ENCODE results near the gene ZNF329. TPM values are rescaled to one million over a fixed set of nuclear protein-coding genes. Genes with fewer than 3 reads are reported as not detected.

The ZNF329 gene
- polyA plus RNA-seq (2013, experiment 1 of 4) = 19.2 TPM
- polyA plus RNA-seq (2013, experiment 2 of 4) = 23.8 TPM
- polyA plus RNA-seq (2013, experiment 3 of 4) = 14.7 TPM
- 16.1 TPM for polyA plus RNA-seq (2013, experiment 4 of 4)

DNA sequence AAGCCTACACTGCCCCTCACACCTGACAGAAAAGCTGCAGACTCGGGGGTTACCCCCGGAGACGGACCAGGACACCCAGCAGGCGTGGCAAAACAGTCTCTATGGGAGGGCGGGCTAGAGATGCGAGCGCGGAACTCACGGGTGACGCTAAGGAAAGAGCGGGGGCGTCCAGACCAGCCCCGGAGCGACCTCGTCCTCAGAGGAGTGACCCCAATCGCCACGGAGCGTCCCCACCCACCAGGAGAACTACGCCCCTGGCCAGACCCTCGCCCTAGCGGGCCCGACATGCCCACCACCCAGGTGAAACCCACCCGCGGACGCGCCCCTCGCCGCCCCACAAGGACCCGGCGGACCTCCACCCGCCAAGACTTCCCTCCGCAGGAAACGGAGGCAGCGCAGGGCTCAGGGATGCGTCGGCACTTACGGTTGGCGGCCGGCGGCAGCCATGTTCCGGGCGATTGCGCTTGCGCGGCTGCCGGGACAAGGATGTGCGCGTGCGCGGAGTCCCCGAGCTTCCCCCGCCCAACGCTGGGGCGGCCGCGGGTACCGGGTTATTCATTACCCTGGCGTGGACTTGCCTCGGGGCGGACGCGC is at the start of gene ZNF329:
TSS of gene ZNF329 (minus strand) at position 462 of the 594 bp plus-strand sequence. CDS start 21,286 bp downstream, outside the sequence.
- 0 to 1% methylated on average over 62 of the region's 62 CpGs for WGBS, 2 experiments
- no peak within 1 kb of the TSS for H3K27ac ChIP-seq (ENCODE audit: insufficient read depth, low read depth, low read length, poor library complexity, severe bottlenecking)
- H3K4me1 ChIP-seq (ENCODE audit: control insufficient read depth, insufficient read depth, low read length) = no peaks in the 10 kb centered on the region
- H3K27me3 ChIP-seq (ENCODE audit: control insufficient read depth, insufficient read depth, low read length, poor library complexity, severe bottlenecking) = no peaks in the 10 kb centered on the region
- H3K4me3 ChIP-seq (ENCODE audit: insufficient read depth, low read depth, low read length) = peak within 1 kb of the TSS; percentile 94
- no peaks in the 10 kb centered on the region for H3K36me3 ChIP-seq (ENCODE audit: control insufficient read depth, insufficient read depth, low read length)
- H3K9me3 ChIP-seq (ENCODE audit: control insufficient read depth, low read length) = peaks cover 2% of the 10 kb centered on the region

DNA sequence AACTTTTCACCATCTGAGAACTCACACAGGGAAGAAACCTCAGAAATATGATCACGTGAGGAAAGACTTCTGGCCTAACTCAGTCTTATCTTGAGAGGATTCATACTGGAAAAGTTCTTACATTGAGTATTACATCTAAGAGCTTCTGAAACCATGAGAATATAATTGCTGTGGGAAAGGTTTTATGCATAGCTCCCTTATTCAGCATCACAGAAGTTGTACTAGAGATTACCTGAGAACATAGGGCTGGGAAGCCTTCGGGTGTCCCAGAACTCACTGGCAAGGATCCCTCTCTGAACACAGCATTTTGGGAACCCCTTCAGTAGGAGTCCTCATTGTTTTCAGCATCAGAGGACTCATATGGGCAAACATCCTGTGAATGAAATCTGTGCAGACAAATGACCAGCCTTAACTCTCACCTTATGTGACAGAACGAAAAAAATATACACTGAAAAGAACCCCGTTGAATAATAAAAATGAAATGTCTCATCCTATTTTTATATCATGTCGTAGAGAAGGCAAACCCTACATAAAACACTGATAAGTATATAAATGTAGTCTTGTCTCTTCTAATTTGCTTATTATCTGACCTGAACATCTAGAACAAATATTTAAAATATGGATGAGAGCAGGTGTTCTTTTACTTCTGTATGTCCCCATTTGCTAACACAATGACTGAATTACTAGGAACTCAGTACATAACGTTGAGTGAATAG is 46.5 kb upstream of the ZNF329 start:
- Histone ChIP-seq H3K4me1 (ENCODE audit: control insufficient read depth, insufficient read depth, low read length) (no peaks in the 10 kb centered on the region), H3K36me3 (ENCODE audit: control insufficient read depth, insufficient read depth, low read length) (peaks cover 91% of the 10 kb centered on the region), H3K27me3 (ENCODE audit: control insufficient read depth, insufficient read depth, low read length, poor library complexity, severe bottlenecking) (no peaks in the 10 kb centered on the region), H3K4me3 (ENCODE audit: insufficient read depth, low read depth, low read length) (no peak overlapping the region), H3K9me3 (ENCODE audit: control insufficient read depth, low read length) (peaks cover 19% of the 10 kb centered on the region), H3K27ac (ENCODE audit: insufficient read depth, low read depth, low read length, poor library complexity, severe bottlenecking) (no peak overlapping the region)
- 49 to 52% methylated on average over 4 to 5 of the region's 6 CpGs for WGBS, 2 experiments

DNA sequence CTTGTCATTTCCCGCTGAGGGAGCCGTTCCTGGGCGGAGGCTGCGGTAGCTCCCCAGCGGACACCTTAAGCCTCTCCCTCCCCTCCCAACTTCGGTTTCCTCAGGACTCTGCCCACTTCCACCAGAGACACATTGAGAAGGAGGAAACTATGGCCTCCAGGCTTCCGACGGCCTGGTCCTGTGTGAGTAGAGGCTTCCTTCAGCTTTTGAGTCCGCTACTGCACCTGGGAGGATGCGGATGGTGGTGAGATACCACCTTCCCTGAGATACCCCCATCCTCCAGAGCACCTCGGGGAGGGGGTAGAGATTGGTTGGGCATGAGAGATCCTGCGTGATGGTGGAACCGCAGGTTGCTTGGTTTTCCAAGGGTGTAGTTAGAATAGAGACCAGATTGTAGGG is 33.2 kb upstream of the ZNF329 start:
- 28 to 32% methylated on average over 13 of the region's 13 CpGs for WGBS, 2 experiments
- Histone ChIP-seq H3K9me3 (ENCODE audit: control insufficient read depth, low read length) (peaks cover 6% of the 10 kb centered on the region), H3K27ac (ENCODE audit: insufficient read depth, low read depth, low read length, poor library complexity, severe bottlenecking) (no peak overlapping the region), H3K4me1 (ENCODE audit: control insufficient read depth, insufficient read depth, low read length) (no peaks in the 10 kb centered on the region), H3K36me3 (ENCODE audit: control insufficient read depth, insufficient read depth, low read length) (peaks cover 35% of the 10 kb centered on the region), H3K4me3 (ENCODE audit: insufficient read depth, low read depth, low read length) (peak overlapping the region; percentile 72), H3K27me3 (ENCODE audit: control insufficient read depth, insufficient read depth, low read length, poor library complexity, severe bottlenecking) (no peaks in the 10 kb centered on the region)

DNA sequence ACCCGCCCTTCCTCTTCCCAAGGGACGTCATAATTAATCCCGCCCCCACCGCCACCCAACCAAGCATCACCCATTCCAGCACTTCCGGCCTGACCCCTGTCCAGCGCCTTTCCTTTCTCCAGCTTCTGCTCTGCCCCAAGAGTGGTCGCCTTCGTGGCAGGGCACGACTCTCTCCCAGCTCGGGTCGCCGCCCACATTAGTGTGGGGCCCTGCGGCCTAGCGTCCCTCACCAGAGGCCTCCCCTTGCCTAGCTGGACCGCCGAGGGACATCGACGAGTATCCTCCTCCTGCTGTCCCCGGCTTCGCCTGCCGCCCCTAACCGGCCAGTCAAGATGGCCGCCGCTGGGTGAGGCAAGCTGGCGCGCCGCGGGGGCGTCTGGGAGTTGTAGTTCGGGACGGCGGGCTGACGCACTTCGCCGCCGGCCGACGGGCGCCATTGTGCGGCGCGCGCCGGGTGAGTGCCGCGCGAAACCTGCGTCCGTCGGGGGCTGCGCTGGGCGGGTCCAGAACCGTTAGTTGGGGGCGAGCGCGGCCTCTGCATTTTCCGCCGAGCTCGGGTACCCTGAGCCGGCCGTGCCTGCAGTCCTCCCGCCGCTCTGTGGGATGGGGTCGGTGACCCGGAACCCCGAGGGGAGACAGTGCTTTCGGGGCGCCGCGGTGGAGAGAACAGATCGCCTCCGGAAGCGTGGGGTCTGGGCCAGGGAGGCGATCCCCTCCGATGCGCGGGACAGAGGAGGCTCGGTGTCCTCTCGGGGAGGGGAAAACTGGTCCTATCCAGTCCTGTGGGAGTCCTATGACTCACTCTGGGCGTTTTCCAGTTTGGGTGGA is 32.6 kb upstream of the ZNF329 start, which contains the start of gene ZNF274:
TSS of gene ZNF274 (plus strand) at position 73 of the 828 bp plus-strand sequence. CDS start 905 bp downstream, outside the sequence.
- H3K4me3 ChIP-seq (ENCODE audit: insufficient read depth, low read depth, low read length) = peak within 1 kb of the TSS; percentile 72
- peaks cover 6% of the 10 kb centered on the region for H3K9me3 ChIP-seq (ENCODE audit: control insufficient read depth, low read length)
- no peaks in the 10 kb centered on the region for H3K27me3 ChIP-seq (ENCODE audit: control insufficient read depth, insufficient read depth, low read length, poor library complexity, severe bottlenecking)
- 0 to 1% methylated on average over 80 of the region's 80 CpGs for WGBS, 2 experiments
- H3K4me1 ChIP-seq (ENCODE audit: control insufficient read depth, insufficient read depth, low read length) = no peaks in the 10 kb centered on the region
- H3K36me3 ChIP-seq (ENCODE audit: control insufficient read depth, insufficient read depth, low read length) = peaks cover 31% of the 10 kb centered on the region
- peak within 1 kb of the TSS; percentile 98 for H3K27ac ChIP-seq (ENCODE audit: insufficient read depth, low read depth, low read length, poor library complexity, severe bottlenecking)

DNA sequence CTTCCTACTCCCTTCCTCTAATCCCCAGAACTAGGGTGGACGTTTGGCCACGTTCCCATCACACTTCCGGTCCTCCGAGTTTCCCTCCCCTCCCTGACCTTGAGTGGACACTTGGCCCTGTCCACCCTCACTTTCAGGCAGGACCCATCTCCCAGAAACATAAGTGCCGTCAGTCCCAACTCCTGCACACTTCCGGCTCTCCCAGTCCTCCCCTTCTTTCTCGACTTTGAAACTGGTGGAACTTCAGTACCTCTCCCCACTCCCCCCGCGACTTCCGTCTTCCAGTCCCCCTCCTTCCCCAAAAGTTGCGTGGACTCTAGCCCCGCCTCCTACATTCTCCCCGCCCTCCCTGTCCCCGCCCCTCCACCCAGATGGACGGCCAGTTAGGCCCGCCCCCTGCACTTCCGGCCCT is 32.0 kb upstream of the ZNF329 start:
- Histone ChIP-seq H3K9me3 (ENCODE audit: control insufficient read depth, low read length) (peaks cover 6% of the 10 kb centered on the region), H3K27ac (ENCODE audit: insufficient read depth, low read depth, low read length, poor library complexity, severe bottlenecking) (peak overlapping the region; percentile 98), H3K27me3 (ENCODE audit: control insufficient read depth, insufficient read depth, low read length, poor library complexity, severe bottlenecking) (no peaks in the 10 kb centered on the region), H3K36me3 (ENCODE audit: control insufficient read depth, insufficient read depth, low read length) (peaks cover 26% of the 10 kb centered on the region), H3K4me1 (ENCODE audit: control insufficient read depth, insufficient read depth, low read length) (no peaks in the 10 kb centered on the region), H3K4me3 (ENCODE audit: insufficient read depth, low read depth, low read length) (peak overlapping the region; percentile 72)
- WGBS, 2 experiments = 33 to 34% methylated on average over 17 of the region's 17 CpGs

DNA sequence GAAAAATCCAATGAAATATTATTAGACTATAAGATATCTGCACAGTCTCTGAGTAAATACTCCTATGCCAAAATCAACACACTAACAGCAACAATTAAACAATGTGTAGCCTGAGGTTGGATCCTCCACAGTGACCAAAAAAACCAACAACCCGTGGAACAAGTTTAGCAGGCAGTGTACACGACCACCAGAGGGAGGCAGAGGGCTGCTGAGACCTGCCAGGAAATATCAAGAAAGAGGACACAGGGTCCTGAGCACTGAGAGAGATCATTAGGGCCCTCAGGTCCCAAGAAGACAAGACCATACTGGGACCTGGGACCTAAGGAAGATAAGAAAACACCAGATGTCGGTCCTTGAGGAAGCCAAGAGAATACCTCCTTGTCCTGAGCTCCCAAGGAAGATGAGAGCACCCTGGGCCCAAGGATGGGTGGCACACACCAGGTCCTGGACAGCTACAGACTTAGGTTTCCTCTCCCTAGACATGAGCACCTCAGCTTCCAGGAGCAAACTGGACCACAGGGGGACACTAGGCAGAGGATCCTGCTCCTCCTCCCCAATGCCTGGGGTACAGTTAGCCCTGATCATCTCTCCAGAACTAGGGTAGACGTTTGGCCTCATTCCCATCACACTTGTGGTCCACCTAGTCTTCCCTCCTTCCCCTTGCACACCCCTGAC is 31.4 kb upstream of the ZNF329 start:
- Histone ChIP-seq H3K4me3 (ENCODE audit: insufficient read depth, low read depth, low read length) (peak overlapping the region; percentile 72), H3K9me3 (ENCODE audit: control insufficient read depth, low read length) (peaks cover 6% of the 10 kb centered on the region), H3K27me3 (ENCODE audit: control insufficient read depth, insufficient read depth, low read length, poor library complexity, severe bottlenecking) (no peaks in the 10 kb centered on the region), H3K36me3 (ENCODE audit: control insufficient read depth, insufficient read depth, low read length) (peaks cover 21% of the 10 kb centered on the region), H3K27ac (ENCODE audit: insufficient read depth, low read depth, low read length, poor library complexity, severe bottlenecking) (no peak overlapping the region), H3K4me1 (ENCODE audit: control insufficient read depth, insufficient read depth, low read length) (no peaks in the 10 kb centered on the region)
- WGBS, 2 experiments = 74% methylated on average over 4 of the region's 4 CpGs

DNA sequence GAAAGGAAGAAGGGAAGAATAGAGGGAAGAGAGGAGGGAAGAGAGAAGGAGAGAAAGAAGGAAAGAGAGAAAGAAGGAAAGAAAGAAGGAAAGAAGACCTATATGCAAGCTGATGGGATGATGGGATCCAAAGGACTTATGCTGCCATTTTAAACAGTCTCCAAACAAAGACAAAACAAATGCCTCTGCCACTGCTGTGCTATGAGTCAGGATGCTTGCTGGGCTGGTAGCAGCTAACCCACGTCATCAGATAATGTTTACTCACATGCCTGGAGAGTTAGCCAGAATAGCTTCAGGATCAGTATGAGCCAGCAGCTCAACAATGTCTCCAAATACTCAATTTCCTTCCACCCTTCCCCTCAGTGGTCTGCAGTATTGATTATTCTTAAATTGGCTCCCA is 20.3 kb upstream of the ZNF329 start:
- Histone ChIP-seq H3K4me1 (ENCODE audit: control insufficient read depth, insufficient read depth, low read length) (no peaks in the 10 kb centered on the region), H3K4me3 (ENCODE audit: insufficient read depth, low read depth, low read length) (no peak overlapping the region), H3K36me3 (ENCODE audit: control insufficient read depth, insufficient read depth, low read length) (no peaks in the 10 kb centered on the region), H3K9me3 (ENCODE audit: control insufficient read depth, low read length) (peaks cover 8% of the 10 kb centered on the region), H3K27me3 (ENCODE audit: control insufficient read depth, insufficient read depth, low read length, poor library complexity, severe bottlenecking) (no peaks in the 10 kb centered on the region), H3K27ac (ENCODE audit: insufficient read depth, low read depth, low read length, poor library complexity, severe bottlenecking) (no peak overlapping the region)
- 43% methylated on average over 1 of the region's 1 CpG for WGBS, 2 experiments

DNA sequence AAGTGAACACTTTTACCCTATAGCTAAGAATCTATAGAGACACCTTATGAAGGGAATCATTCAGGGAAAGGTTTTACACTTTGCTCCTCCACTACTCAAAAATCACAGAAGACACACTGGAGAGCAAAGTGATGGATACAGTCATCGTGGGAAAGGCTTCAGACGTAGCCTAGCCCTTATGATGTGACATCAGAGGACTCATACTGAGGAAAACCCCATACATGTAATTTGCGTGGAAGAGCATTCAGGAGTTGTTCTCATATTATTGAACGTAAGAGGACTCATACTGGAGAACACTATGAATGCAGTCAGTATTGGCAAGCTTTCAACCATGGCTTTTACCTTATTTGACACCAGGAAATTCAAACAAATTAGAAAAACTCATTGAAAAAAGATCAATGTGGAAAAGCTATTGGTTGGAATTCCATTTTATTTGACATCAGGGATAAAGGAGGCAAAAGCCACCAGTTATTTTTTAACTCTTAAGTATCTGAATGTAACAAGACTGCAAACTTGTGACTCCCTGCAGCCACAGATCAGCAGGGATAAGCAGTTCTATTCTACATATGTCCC is 16.2 kb upstream of the ZNF329 start:
- Histone ChIP-seq H3K27ac (ENCODE audit: insufficient read depth, low read depth, low read length, poor library complexity, severe bottlenecking) (no peak overlapping the region), H3K9me3 (ENCODE audit: control insufficient read depth, low read length) (peaks cover 8% of the 10 kb centered on the region), H3K4me3 (ENCODE audit: insufficient read depth, low read depth, low read length) (no peak overlapping the region), H3K4me1 (ENCODE audit: control insufficient read depth, insufficient read depth, low read length) (no peaks in the 10 kb centered on the region), H3K36me3 (ENCODE audit: control insufficient read depth, insufficient read depth, low read length) (no peaks in the 10 kb centered on the region), H3K27me3 (ENCODE audit: control insufficient read depth, insufficient read depth, low read length, poor library complexity, severe bottlenecking) (no peaks in the 10 kb centered on the region)
- WGBS, 2 experiments = 54 to 64% methylated on average over 4 of the region's 4 CpGs

DNA sequence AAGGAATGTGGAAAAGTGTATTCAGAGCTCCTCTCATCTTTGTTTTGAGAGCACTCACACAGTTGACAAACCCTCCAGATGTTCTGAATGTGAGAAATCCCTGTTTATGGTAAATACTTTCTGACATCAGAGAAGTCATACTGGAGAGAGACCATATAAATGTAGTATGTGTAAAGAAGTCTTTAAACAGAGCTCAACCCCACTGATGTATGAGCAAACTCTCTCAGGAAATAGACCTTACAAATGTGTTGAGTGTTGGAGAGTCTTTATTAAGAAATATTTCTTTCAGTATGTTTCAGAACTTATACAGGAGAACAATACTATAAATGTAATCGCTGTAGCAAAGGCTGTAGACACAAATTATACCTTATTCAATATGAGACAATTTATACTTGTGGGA is 15.7 kb upstream of the ZNF329 start:
- Histone ChIP-seq H3K27ac (ENCODE audit: insufficient read depth, low read depth, low read length, poor library complexity, severe bottlenecking) (no peak overlapping the region), H3K27me3 (ENCODE audit: control insufficient read depth, insufficient read depth, low read length, poor library complexity, severe bottlenecking) (no peaks in the 10 kb centered on the region), H3K9me3 (ENCODE audit: control insufficient read depth, low read length) (peaks cover 8% of the 10 kb centered on the region), H3K4me3 (ENCODE audit: insufficient read depth, low read depth, low read length) (no peak overlapping the region), H3K36me3 (ENCODE audit: control insufficient read depth, insufficient read depth, low read length) (no peaks in the 10 kb centered on the region), H3K4me1 (ENCODE audit: control insufficient read depth, insufficient read depth, low read length) (no peaks in the 10 kb centered on the region)
- no CpG with 5 or more reads among the region's 1 CpG for WGBS, 2 experiments
